Mesothelial cell of epicardium (in vitro differentiated cells): Measurements from ENCODE around the gene TBC1D3B. TPM values are rescaled to one million over a fixed set of nuclear protein-coding genes. Genes with fewer than 3 reads are reported as not detected.
"Not testable (repeated sequence)": the region's sequence is repeated elsewhere in the genome, so short reads cannot be mapped to it uniquely, and the experiment has no call there.

Experiments used
- DNase-seq, 2 experiments: peaks; one replicate each; pipeline ENCODE4 v3.0.0; 2021; ENCODE audit warnings: low spot score in 2 of 2; ENCODE audit not compliant: unreplicated experiment in 2 of 2
- H3K27ac Mint-ChIP-seq: 2 replicates; pipeline ENCODE4 v1.8.0; 2021; ENCODE audit warnings: mixed read lengths
- H3K27me3 Mint-ChIP-seq: 2 replicates; pipeline ENCODE4 v1.8.0; 2021; ENCODE audit warnings: low read depth, mixed read lengths
- H3K36me3 Mint-ChIP-seq: 2 replicates; pipeline ENCODE4 v1.8.0; 2021; ENCODE audit warnings: mixed read lengths
- H3K4me1 Mint-ChIP-seq: 2 replicates; pipeline ENCODE4 v1.8.0; 2021; ENCODE audit warnings: mixed read lengths
- H3K4me3 Mint-ChIP-seq: 2 replicates; pipeline ENCODE4 v1.8.0; 2021; ENCODE audit warnings: mild to moderate bottlenecking, moderate library complexity, mixed read lengths
- H3K9me3 Mint-ChIP-seq: 2 replicates; pipeline ENCODE4 v1.8.0; 2021; ENCODE audit warnings: mixed read lengths
- CTCF ChIP-seq: fragments of 200-600 bp; sonication (generic); IDR thresholded peaks from one replicate; pipeline ENCODE4 v1.5.0; 2021; ENCODE audit warnings: antibody characterized with exemption; ENCODE audit not compliant: unreplicated experiment
- total RNA-seq: library from RNA; stranded (reverse); gene quantifications from 3 replicates; pipeline ENCODE4 v1.2.1, GENCODE V29; 2021

TBC1D3B gene
- total RNA-seq, 1 donor from 2014 or later, result 27.9 TPM

GRCh38 chr17:36123431-36123830 is 53.0 kb downstream of the TBC1D3B start:
- Mint-ChIP-seq H3K4me3 (no peak overlapping the region), H3K36me3 (no peaks in the 10 kb centered on the region), H3K4me1 (no peaks in the 10 kb centered on the region), H3K27me3 (peaks cover 27% of the 10 kb centered on the region), H3K27ac (no peak overlapping the region), H3K9me3 (peaks cover 8% of the 10 kb centered on the region)
- TF ChIP-seq CTCF, result no peak
- no peak for DNase-seq

- H3K9me3 Mint-ChIP-seq, H3K36me3 Mint-ChIP-seq, H3K4me1 Mint-ChIP-seq, H3K4me3 Mint-ChIP-seq, DNase-seq, H3K27ac Mint-ChIP-seq: not testable (repeated sequence)
- H3K27me3 Mint-ChIP-seq, result peaks cover 16% of the 10 kb centered on the region
These were observed 55.3 kb downstream of the TBC1D3B start for GRCh38 chr17:36121099-36121498.

- Mint-ChIP-seq H3K27me3 (peaks cover 14% of the 10 kb centered on the region), H3K4me1 (peaks cover 9% of the 10 kb centered on the region), H3K27ac (no peak overlapping the region), H3K9me3 (no peaks in the 10 kb centered on the region), H3K4me3 (no peak overlapping the region), H3K36me3 (no peaks in the 10 kb centered on the region)
- DNase-seq, result no peak
- TF ChIP-seq CTCF, result no peak
These were observed 56.2 kb downstream of the TBC1D3B start for GRCh38 chr17:36120221-36120620.

- Mint-ChIP-seq H3K27ac (no peak overlapping the region), H3K27me3 (peaks cover 20% of the 10 kb centered on the region), H3K4me3 (no peak overlapping the region), H3K36me3 (no peaks in the 10 kb centered on the region), H3K9me3 (peaks cover 4% of the 10 kb centered on the region), H3K4me1 (peaks cover 9% of the 10 kb centered on the region)
- no peak for TF ChIP-seq CTCF
- DNase-seq, result no peak
These were observed 57.7 kb downstream of the TBC1D3B start for GRCh38 chr17:36118477-36119353.

GRCh38 chr17:36117505-36118382 is 58.7 kb downstream of the TBC1D3B start:
- H3K36me3 Mint-ChIP-seq, result no peaks in the 10 kb centered on the region
- TF ChIP-seq CTCF, result no peak
- H3K27me3 Mint-ChIP-seq, result peaks cover 17% of the 10 kb centered on the region
- no peak overlapping the region for H3K4me3 Mint-ChIP-seq
- peaks cover 9% of the 10 kb centered on the region for H3K4me1 Mint-ChIP-seq
- H3K27ac Mint-ChIP-seq, result no peak overlapping the region
- H3K9me3 Mint-ChIP-seq, result peaks cover 5% of the 10 kb centered on the region
- no peak for DNase-seq

Other genes starting within 250 kb of the TBC1D3B start
- gene RDM1, start 245.9 kb downstream of the TBC1D3B start, total RNA-seq, result 2.1 to 3.5 TPM (median 3.4 TPM) in 3 replicates
- gene LYZL6, start 232.9 kb downstream of the TBC1D3B start, total RNA-seq, result not detected in 3 replicates
- not detected in 3 replicates for gene CCL16, start 195.1 kb downstream of the TBC1D3B start, total RNA-seq
- not detected in 3 replicates for gene CCL14, start 189.9 kb downstream of the TBC1D3B start, total RNA-seq
- not detected in 3 replicates for gene CCL15, start 175.1 kb downstream of the TBC1D3B start, total RNA-seq
- gene CCL23, start 158.7 kb downstream of the TBC1D3B start, total RNA-seq, result not detected in 3 replicates
- gene CCL18, start 112.4 kb downstream of the TBC1D3B start, total RNA-seq, result not detected in 3 replicates
- not detected in 3 replicates for gene CCL3, start 86.5 kb downstream of the TBC1D3B start, total RNA-seq
- gene CCL4, start 72.8 kb downstream of the TBC1D3B start, total RNA-seq, result not detected in 3 replicates
- gene CCL3L1, start 20.1 kb upstream of the TBC1D3B start, total RNA-seq, result not detected in 3 replicates
- not detected in 3 replicates for gene CCL4L2, start 34.4 kb upstream of the TBC1D3B start, total RNA-seq
- gene TBC1D3I, start 87.9 kb upstream of the TBC1D3B start, total RNA-seq, result 0.60 to 1.3 TPM (median 0.80 TPM) in 3 replicates
- not detected in 3 replicates for gene TBC1D3G, start 147.2 kb upstream of the TBC1D3B start, total RNA-seq
- gene TBC1D3H, start 211.8 kb upstream of the TBC1D3B start, total RNA-seq, result not detected in 3 replicates